ENCODE results near the gene PDZD7.
A peak's percentile ranks its signal among the peaks of the same experiment; 100 is the strongest.

Gene PDZD7

GRCh38 chr10:101061624-101062231 is 30.8 kb upstream of the PDZD7 start, which contains the start of gene KAZALD1:
Gene KAZALD1, plus strand, starts transcription at chr10:101061989. Its CDS starts 604 bp downstream, at chr10:101062593.
- DNase-seq (ENCODE audit: low read depth in 2 of 2): no peak

- peak; percentile 79 to 84 for DNase-seq (ENCODE audit: low read depth in 2 of 2)
Observed at GRCh38 chr10:101060951-101061623, 30.2 kb upstream of the PDZD7 start.

GRCh38 chr10:101060036-101060950 is 29.4 kb upstream of the PDZD7 start:
- DNase-seq (ENCODE audit: low read depth in 2 of 2): peak; percentile 76 to 81

DNA sequence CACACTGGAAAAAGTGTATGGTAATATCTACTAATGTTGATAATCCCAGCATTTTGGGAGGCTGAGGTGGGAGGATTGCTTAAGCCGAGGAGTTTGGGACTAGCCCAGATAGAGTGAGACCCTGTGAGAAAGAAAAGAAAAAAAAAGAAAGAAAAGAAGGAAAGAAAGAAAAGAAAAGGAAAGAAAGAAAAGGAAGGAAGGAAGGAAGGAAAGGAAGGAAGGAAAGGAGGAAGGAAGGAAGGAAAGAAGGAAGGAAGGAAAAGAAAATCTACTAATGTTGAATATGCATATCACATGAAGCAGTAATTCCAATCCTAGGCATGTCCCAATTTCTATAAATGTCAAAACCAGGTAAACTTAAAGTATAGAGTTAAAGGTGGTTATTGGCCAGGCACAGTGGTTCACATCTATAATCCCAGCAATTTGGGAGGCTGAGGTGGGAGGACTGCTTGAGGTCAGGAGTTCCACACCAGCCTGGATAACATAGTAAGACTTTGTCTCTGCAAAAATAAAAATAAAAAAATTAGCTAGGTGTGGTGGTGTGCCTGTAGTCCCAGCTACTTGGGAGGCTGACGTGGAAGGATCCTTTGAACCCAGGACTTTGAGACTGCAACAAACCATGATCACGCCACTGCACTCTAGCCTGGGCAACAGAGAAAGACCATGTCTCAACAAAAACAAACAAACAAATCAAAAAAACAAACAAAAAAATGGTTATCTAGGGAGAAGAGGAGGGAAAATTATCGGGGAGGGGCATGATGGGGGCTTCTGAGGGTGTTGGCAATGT is 25.6 kb upstream of the PDZD7 start:
- no peak for DNase-seq (ENCODE audit: low read depth in 2 of 2)

DNA sequence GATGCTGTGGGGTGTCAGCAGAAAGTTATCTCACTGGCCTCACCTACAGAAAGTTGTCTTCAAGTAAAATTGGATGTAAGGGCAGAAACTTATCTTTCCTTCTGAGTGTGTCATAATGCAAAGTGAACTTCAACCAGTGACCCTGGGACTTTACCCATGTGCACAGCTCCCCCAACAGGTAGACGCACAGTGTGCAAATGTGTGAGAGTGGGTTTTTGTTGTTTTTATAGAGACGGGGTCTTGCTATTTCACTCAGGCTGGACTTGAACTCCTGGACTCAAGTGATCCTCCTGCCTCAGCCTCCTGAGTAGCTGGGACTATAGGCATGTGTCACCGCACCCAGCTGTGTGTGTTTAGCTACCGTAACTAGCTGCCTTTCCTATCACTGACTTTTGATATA is 24.5 kb upstream of the PDZD7 start:
- DNase-seq (ENCODE audit: low read depth in 2 of 2): no peak

DNA sequence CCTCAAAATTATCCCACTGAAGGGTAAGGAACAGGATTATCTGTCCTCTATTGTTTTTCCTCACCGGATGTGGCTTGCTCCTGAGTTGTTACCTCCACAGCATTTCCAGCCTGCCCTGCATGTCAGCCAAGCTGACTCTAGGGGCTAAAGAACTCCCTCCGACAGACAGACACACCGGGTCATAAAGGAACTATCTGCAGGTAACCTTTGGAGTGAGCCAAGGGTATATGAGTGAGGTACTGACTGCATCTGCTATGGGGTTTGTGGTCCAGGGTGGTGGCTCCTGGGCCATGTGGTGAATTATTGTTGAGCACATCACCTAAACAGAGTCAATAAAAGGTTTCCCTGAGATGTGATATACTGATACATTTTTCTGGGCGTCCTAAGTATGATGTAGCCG is 23.9 kb upstream of the PDZD7 start:
- DNase-seq (ENCODE audit: low read depth in 2 of 2): no peak

GRCh38 chr10:101054351-101054750 is 23.4 kb upstream of the PDZD7 start:
- no peak for DNase-seq (ENCODE audit: low read depth in 2 of 2)

GRCh38 chr10:101053516-101053915 is 22.6 kb upstream of the PDZD7 start:
- no peak for DNase-seq (ENCODE audit: low read depth in 2 of 2)

DNA sequence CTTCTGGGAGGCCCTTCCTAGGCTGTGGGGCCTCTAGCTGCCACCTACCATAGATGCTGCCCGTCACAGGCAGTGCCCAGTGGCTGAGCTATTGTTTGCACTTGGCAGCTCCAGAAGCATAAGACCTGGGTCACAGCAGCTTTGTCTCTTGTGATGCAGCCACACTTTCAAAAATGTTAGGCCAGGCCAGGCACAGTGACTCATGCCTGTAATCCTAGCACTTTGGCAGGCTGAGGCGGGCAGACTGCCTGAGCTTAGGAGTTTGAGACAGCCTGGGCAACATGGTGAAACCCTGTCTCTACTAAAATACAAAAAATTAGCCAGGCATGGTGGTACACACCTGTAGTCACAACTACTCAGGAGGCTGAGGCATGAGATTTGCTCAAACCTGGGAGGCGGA is 21.4 kb upstream of the PDZD7 start:
- DNase-seq (ENCODE audit: low read depth in 2 of 2): no peak

DNA sequence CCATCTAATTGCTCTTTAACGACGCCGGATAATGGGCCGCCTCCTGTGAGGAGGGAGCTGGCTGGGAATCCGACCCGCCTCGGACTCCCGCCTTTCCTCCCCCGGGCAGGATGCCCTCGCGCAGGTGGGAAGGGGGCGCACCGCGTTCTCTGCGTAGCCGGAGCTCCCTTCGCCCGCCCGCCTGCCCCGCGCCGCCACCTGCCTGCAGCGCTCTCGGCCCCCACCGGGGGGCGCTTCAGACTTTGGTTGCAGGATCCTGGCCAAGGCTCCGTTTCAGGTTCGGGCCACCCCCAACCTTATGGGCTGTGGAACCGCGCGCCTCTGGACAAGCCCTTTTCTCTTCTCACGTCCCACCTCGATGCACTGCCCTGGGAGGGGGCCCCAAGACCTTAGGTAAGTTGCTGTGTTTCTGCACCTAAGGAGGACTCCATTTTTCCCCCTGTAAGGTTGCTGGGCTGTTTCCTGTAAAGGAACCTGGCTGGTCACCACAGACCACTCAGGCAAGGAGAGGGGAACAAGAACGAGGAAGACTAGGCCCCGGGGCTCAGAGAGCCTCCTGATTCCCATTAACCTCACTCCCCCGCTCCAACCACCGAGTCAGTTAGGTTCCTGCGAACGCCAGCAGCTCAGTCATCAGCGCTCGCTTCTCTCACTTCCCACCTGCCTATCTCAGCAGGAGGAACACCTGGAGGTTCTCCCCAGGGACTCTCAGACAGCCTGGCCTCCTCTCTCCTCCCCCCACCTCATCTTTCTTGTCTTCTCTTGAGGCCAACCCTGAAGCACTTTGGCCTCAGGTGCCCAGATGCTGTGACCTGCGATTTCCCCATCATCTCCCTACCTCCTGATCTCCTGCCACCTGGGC is 19.5 kb upstream of the PDZD7 start:
- DNase-seq (ENCODE audit: low read depth in 2 of 2): peak in 1 of 2 donors; percentile 54

GRCh38 chr10:101047961-101048892 is 17.3 kb upstream of the PDZD7 start:
- DNase-seq (ENCODE audit: low read depth in 2 of 2): no peak

DNA sequence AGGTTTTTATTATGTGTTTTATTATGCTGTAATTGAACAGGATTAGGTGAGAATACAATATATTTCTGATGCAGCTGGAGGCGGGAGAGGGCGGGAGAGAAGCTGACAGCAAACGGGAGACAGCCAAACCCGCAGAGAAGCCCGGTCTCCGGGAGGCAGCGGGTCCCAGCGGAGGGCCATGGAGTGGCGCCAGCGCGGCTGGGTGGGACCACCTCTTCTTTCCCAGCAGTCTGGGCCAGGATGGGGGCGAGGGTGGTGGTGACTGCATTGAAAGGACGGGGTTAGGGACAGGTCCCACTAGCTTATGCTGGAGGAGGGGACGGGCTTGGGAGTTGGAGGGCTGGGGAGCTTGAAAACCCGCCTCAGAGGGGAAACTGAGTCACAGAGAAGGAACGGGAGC is 16.3 kb upstream of the PDZD7 start:
- DNase-seq (ENCODE audit: low read depth in 2 of 2): no peak

- no peak for DNase-seq (ENCODE audit: low read depth in 2 of 2)
Observed at GRCh38 chr10:101046332-101047238, 15.7 kb upstream of the PDZD7 start.

- no peak for DNase-seq (ENCODE audit: low read depth in 2 of 2)
Observed at GRCh38 chr10:101044117-101044516, 13.2 kb upstream of the PDZD7 start.

DNA sequence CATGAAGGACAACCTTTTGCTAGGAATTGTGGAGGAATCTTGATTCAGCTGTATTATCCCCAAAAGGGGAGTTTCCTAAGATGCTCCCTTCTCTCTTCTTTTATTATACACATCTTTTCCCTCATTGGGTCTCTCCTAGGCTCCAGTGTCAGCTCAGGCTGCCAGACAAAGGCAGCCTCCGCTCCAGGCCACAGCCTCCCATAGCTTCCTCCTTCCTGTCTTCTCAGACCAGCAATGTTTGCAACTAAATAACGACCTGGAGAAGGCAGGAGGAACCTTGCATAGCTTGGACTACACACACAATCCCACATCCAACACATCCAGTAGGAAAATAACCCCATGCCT is 12.4 kb upstream of the PDZD7 start:
- no peak for DNase-seq (ENCODE audit: low read depth in 2 of 2)

GRCh38 chr10:101042667-101043362 is 11.9 kb upstream of the PDZD7 start:
- DNase-seq (ENCODE audit: low read depth in 2 of 2): peak; percentile 78 to 80

DNA sequence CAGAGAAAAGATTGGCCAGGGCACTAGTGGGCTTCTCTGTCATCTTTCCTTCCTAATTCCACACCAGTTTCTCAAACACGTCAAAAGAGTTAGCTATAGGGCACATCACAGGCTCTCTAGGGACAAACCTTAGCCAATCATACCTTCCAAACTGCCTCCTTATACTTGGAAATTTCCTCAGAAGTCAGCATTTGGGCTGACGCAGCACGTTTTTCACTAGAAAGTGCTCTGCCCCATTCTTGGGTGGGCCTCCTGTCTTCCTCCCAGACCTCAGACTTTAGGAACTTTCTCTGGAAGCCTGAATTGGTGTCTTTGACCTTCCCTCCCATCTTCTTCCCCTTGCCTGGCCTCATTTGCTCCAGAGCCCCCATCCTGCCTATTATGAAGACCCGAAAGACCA is 11.2 kb upstream of the PDZD7 start:
- DNase-seq (ENCODE audit: low read depth in 2 of 2): no peak

DNA sequence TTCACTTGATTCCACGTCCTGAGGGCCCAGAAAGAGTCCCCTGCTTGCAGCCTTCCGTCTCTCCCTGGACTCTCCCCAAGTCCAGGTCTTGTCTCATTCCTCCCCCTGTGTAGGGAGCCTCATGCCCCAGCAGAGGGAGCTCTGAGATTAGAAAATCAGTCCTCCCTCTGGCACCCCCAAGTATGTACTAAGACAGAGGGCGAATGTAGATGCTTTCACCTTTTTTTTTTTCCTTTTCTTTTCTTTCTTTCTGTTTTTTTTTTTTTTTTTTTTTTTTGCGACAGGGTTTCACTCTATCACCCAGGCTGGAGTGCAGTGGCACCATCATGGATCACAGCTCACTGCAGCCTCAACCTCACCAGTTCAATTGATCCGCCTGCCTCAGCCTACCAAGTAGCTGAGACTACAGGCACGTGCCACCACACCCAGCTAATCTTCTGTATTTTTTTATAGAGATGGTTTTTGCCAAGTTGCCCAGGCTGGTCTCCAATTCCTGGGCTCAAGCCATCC is 10.4 kb upstream of the PDZD7 start:
- DNase-seq (ENCODE audit: low read depth in 2 of 2): peak; percentile 54 to 69
